Endothelial cell of umbilical vein (primary cell): ENCODE measurements around the gene SDF4. TPM values are rescaled to one million over a fixed set of nuclear protein-coding genes. Genes with fewer than 3 reads are reported as not detected.

Source experiments
- BruUV-seq: library from RNA; stranded (reverse); fragments of 400-500 nt; replicated peaks from 2 replicates; lab custom pipeline; 2021; lab: Mats Ljungman, UMichigan
- CTCF ChIA-PET: fragments of 300-600, 350-600 bp; sonication (Branson Sonifier 250); formaldehyde crosslinking; loops from one replicate; lab custom pipeline; 2021; ENCODE audit warnings: antibody characterized with exemption, inconsistent platforms; lab: Charles Lee
- POLR2A ChIA-PET: fragments of 300-600, 350-600 bp; sonication (Branson Sonifier 250); formaldehyde crosslinking; loops from one replicate; lab custom pipeline; 2021; ENCODE audit warnings: antibody characterized with exemption, inconsistent platforms; lab: Charles Lee
- DNase-seq: peaks from one replicate; pipeline ENCODE4 v3.0.0-alpha.2; 2011; ENCODE audit warnings: low read depth, low spot score
- FAIRE-seq: peaks from 2 replicates; lab custom pipeline; 2011; peaks lifted over from hg19 to GRCh38; lab: Jason Lieb, UNC
- H2AFZ ChIP-seq: 2 replicates; pipeline ENCODE4 v1.6.0; 2012; ENCODE audit warnings: low read depth, low read length, control low read depth, inconsistent platforms
- H3K27ac ChIP-seq: 2 replicates; pipeline ENCODE4 v1.5.1; 2011; ENCODE audit warnings: low read depth, mild to moderate bottlenecking, control low read depth, low read length, moderate library complexity; ENCODE audit not compliant: insufficient read depth
- H3K27me3 ChIP-seq, 2 experiments: 2 replicates each; pipeline versions ENCODE4 v1.6.0 to v1.6.1; 2011; ENCODE audit warnings: low read length in 2 of 2, mixed read lengths in 1 of 2; ENCODE audit not compliant: control insufficient read depth in 2 of 2, insufficient read depth in 2 of 2
- H3K36me3 ChIP-seq, 2 experiments: 2 replicates in 1 of 2; 3 replicates in 1 of 2; pipeline ENCODE4 v1.5.1; 2011; ENCODE audit warnings: low read length in 2 of 2, mild to moderate bottlenecking in 1 of 2, moderate library complexity in 1 of 2; ENCODE audit not compliant: control insufficient read depth in 2 of 2, insufficient read depth in 2 of 2; ENCODE audit errors: extremely low read depth in 1 of 2
- H3K4me1 ChIP-seq: 3 replicates; pipeline ENCODE4 v1.5.1; 2011; ENCODE audit warnings: mild to moderate bottlenecking, low read length; ENCODE audit not compliant: control insufficient read depth, insufficient read depth; ENCODE audit errors: extremely low read depth
- H3K4me2 ChIP-seq: 2 replicates; pipeline ENCODE4 v1.6.1; 2011; ENCODE audit warnings: low read length, control low read depth, mixed read lengths; ENCODE audit not compliant: insufficient read depth
- H3K4me3 ChIP-seq, 3 experiments: fragments of 200-600 bp in 1 of 3; sonication (generic), shearing (Covaris generic) in 1 of 3; replicated peaks in 1 of 3; 2 replicates each; pipeline ENCODE4 v1.5.1; 2011 to 2016; ENCODE audit warnings: control low read depth in 3 of 3, low read length in 3 of 3, mild to moderate bottlenecking in 2 of 3, inconsistent platforms in 1 of 3, low read depth in 1 of 3, moderate library complexity in 1 of 3; ENCODE audit not compliant: insufficient read depth in 1 of 3
- H3K79me2 ChIP-seq: 2 replicates; pipeline ENCODE4 v1.6.0; 2012; ENCODE audit warnings: low read length, inconsistent platforms; ENCODE audit not compliant: control insufficient read depth, insufficient read depth
- H3K9ac ChIP-seq: replicated peaks from 2 replicates; pipeline ENCODE3; 2011; ENCODE audit warnings: low read length, control low read depth; ENCODE audit not compliant: insufficient read depth; ENCODE audit errors: extremely low read depth
- H3K9me1 ChIP-seq: replicated peaks from 3 replicates; pipeline ENCODE4 v1.6.0; 2011; ENCODE audit warnings: mild to moderate bottlenecking, low read length; ENCODE audit not compliant: control insufficient read depth, insufficient read depth; ENCODE audit errors: extremely low read depth
- H3K9me3 ChIP-seq: replicated peaks from 2 replicates; pipeline ENCODE4 v1.5.1; 2012; ENCODE audit warnings: low read length, inconsistent platforms; ENCODE audit not compliant: control insufficient read depth, insufficient read depth
- H4K20me1 ChIP-seq: replicated peaks from 2 replicates; pipeline ENCODE3; 2011; ENCODE audit warnings: mild to moderate bottlenecking, low read length; ENCODE audit not compliant: control insufficient read depth, insufficient read depth; ENCODE audit errors: extremely low read depth
- EZH2 ChIP-seq: IDR thresholded peaks from 2 replicates; pipeline ENCODE4 v1.6.1; 2012; ENCODE audit warnings: borderline replicate concordance, low read depth, mild to moderate bottlenecking, moderate library complexity, low read length, inconsistent platforms; ENCODE audit not compliant: severe bottlenecking
- FOS ChIP-seq: IDR thresholded peaks from 2 replicates; pipeline ENCODE4 v1.6.1; 2011; ENCODE audit warnings: mild to moderate bottlenecking, low read length, moderate library complexity, borderline replicate concordance; ENCODE audit not compliant: insufficient read depth
- GATA2 ChIP-seq: IDR thresholded peaks from 2 replicates; pipeline ENCODE4 v1.7.0; 2011; ENCODE audit warnings: low read depth, mild to moderate bottlenecking, moderate library complexity, mixed read lengths, low read length; ENCODE audit not compliant: insufficient read length, insufficient read depth
- JUN ChIP-seq: IDR thresholded peaks from 2 replicates; pipeline ENCODE4 v1.6.1; 2011; ENCODE audit warnings: borderline replicate concordance, low read depth; ENCODE audit not compliant: insufficient read length, insufficient read depth
- MYC ChIP-seq: IDR thresholded peaks from one replicate; pipeline ENCODE4 v1.6.1; 2011; ENCODE audit warnings: mild to moderate bottlenecking, low read depth, low read length
- POLR2A ChIP-seq: IDR thresholded peaks from 2 replicates; pipeline ENCODE4 v1.6.1; 2012; ENCODE audit warnings: low read depth, mild to moderate bottlenecking, control low read depth, low read length
- POLR2AphosphoS5 ChIP-seq: IDR thresholded peaks from 2 replicates; pipeline ENCODE4 v1.6.1; 2012; ENCODE audit warnings: low read depth, mild to moderate bottlenecking, control low read depth, low read length, moderate library complexity; ENCODE audit not compliant: insufficient read depth
- dilution Hi-C: fragments of 300-500 bp; cut with MboI; formaldehyde crosslinking; loops from one replicate; pipeline ENCODE4 v1.15.0; 2019; ENCODE audit warnings: low sequenced_read_pairs; ENCODE audit not compliant: extremely low pct_ligation_motif_present
- intact Hi-C: fragments of 100-400 bp; cut with micrococcal nuclease; formaldehyde crosslinking; loops from one replicate; pipeline ENCODE4 v1.10.0; 2022
- polyA plus RNA-seq, 4 experiments: library from polyadenylated mRNA; depleted of rRNA in 3 of 4; stranded (reverse) in 3 of 4; unstranded in 1 of 4; fragments of >200 nt; gene quantifications; 2 replicates each; pipeline versions ENCODE4 v1.2.1 to v1.2.3, GENCODE V29; 2011 to 2012; ENCODE audit warnings: missing spikeins in 1 of 4
- total RNA-seq: library from RNA; stranded (reverse); gene quantifications from 2 replicates; pipeline ENCODE4 v1.2.3, GENCODE V29; 2021
- TF ChIP-seq, protein P1 (sequence below): IDR thresholded peaks from 2 replicates; pipeline ENCODE4 v1.6.1; 2011; ENCODE audit not compliant: insufficient read depth, insufficient read length
- TF ChIP-seq, protein P2 (sequence below), 2 donors: IDR thresholded peaks; 1 replicate in 1 of 2; 2 replicates in 1 of 2; pipeline ENCODE4 v1.5.1; 2011; ENCODE audit warnings: low read length in 2 of 2, mild to moderate bottlenecking in 2 of 2, moderate library complexity in 2 of 2, control low read depth in 1 of 2, inconsistent platforms in 1 of 2, low read depth in 1 of 2; ENCODE audit not compliant: insufficient read depth in 1 of 2; ENCODE audit errors: extremely low read depth in 1 of 2

The SDF4 gene
- total and polyA plus RNA-seq, 2 donors (not counting 3 experiments of a cell fraction or from before 2014, with no cell fraction given), result 175 to 185 TPM

DNA sequence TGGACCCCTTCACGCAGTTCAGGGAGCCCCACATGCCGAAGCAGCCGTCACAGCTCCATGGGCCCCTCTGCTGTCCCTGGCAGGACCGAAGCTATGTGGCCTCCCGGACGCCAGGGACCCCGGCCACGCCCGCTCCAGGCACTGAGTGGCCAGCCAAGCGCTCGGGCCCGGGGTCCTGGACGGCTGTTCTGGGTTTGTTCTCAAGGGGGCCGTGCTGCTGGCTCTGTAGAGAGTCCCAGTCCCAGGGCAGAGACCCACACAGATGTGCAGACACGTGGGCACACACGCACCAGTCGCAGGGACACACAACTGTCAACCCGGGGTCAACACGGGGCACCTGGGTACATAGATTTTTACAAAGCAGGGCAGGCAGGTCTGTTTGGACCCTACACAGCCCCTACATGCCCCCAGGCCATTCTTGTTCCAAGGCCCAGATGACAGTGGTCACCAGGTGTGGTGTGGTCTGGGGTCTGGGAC, 6.9 kb upstream of the SDF4 start:
- intact Hi-C loops, result no loop called here
- CTCF ChIA-PET, result interaction anchor here (1.1 to 1.3 kb wide), 2 partner anchors 52 to 116 kb away, joined by 3 to 9 read pairs; no protein-coding TSS in a partner anchor

More for the DNA sequence above, 6.9 kb upstream of the SDF4 start:
- Histone ChIP-seq H3K9me1 (no peaks in the 10 kb centered on the region), H3K36me3 (no peaks in the 10 kb centered on the region), H3K4me1 (no peaks in the 10 kb centered on the region), H3K79me2 (peaks cover 7% of the 10 kb centered on the region), H3K27me3 (no peaks in the 10 kb centered on the region), H3K27ac (no peak overlapping the region), H2AFZ (no peak overlapping the region), H3K4me2 (no peak overlapping the region), H4K20me1 (no peaks in the 10 kb centered on the region), H3K9ac (no peak overlapping the region), H3K9me3 (no peaks in the 10 kb centered on the region), H3K4me3 (no peak overlapping the region)
- POLR2A ChIA-PET, result no interaction called here
- FAIRE-seq, result no peak
- no TSS peak for BruUV-seq
- dilution Hi-C loops, result no loop called here
- DNase-seq, result no peak
- no peak for TF ChIP-seq EZH2
- no peak for TF ChIP-seq POLR2A
- TF ChIP-seq POLR2AphosphoS5, result no peak
- no peak for TF ChIP-seq GATA2
- no peak for TF ChIP-seq FOS
- no peak for TF ChIP-seq JUN
- TF ChIP-seq, protein P1, sequence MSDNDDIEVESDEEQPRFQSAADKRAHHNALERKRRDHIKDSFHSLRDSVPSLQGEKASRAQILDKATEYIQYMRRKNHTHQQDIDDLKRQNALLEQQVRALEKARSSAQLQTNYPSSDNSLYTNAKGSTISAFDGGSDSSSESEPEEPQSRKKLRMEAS, result no peak
- TF ChIP-seq, protein P2, sequence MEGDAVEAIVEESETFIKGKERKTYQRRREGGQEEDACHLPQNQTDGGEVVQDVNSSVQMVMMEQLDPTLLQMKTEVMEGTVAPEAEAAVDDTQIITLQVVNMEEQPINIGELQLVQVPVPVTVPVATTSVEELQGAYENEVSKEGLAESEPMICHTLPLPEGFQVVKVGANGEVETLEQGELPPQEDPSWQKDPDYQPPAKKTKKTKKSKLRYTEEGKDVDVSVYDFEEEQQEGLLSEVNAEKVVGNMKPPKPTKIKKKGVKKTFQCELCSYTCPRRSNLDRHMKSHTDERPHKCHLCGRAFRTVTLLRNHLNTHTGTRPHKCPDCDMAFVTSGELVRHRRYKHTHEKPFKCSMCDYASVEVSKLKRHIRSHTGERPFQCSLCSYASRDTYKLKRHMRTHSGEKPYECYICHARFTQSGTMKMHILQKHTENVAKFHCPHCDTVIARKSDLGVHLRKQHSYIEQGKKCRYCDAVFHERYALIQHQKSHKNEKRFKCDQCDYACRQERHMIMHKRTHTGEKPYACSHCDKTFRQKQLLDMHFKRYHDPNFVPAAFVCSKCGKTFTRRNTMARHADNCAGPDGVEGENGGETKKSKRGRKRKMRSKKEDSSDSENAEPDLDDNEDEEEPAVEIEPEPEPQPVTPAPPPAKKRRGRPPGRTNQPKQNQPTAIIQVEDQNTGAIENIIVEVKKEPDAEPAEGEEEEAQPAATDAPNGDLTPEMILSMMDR (IDR thresholded peaks at IDR 0.05; ENCODE audit: extremely low read depth in 1 of 2, insufficient read depth in 1 of 2, low read depth in 1 of 2, low read length in 2 of 2), result no peak
- no peak for TF ChIP-seq MYC
